ENCODE measurements around the gene REM1. TPM values are rescaled to one million over a fixed set of nuclear protein-coding genes. Genes with fewer than 3 reads are reported as not detected.

REM1 gene
- total RNA-seq, 1 experiment from 2014 or later, result not detected

DNA sequence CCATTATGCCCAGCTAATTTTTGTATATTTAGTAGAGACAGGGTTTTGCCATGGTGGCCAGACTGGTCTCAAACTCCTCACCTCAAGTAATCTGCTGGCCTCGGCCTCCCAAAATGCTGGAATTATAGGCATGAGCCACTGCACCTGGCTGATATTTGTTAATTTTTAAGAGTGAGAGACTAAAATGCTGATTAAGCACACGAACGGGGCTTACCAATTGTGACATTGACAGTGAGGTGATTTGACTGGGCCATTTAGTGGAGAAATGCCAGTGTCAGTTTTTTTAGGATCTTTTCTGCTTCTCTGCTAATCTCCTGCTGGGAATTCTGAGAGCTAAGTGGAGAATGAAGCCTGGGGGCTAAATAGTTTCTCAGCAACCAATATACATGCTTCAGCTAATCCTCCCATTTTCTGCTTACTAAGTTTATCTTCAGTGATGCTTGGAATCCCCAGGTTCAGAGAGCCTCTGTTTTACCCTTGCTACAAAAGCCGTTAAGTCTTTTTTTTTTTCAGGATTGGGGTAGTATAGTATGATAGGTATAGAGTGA is 44.4 kb upstream of the REM1 start:
- Histone ChIP-seq H3K4me3 (replicated peaks in 1 of 2; ENCODE audit: low read depth in 1 of 2, low read length in 2 of 2) (no peak overlapping the region), H2AFZ (ENCODE audit: low read depth, low read length, poor library complexity, severe bottlenecking) (no peak overlapping the region), H3K4me1 (ENCODE audit: control insufficient read depth in 1 of 2, insufficient read depth in 2 of 2, low read length in 2 of 2) (no peaks in the 10 kb centered on the region), H3K36me3 (ENCODE audit: control insufficient read depth in 1 of 2, insufficient read depth in 2 of 2, low read length in 2 of 2) (no peaks in the 10 kb centered on the region), H3K9ac (ENCODE audit: low read length) (no peak overlapping the region), H3K9me2 (ENCODE audit: insufficient read depth) (no peaks in the 10 kb centered on the region), H3K27ac (ENCODE audit: low read depth, low read length) (no peak overlapping the region), H4K20me1 (ENCODE audit: insufficient read depth) (no peaks in the 10 kb centered on the region), H3K79me2 (ENCODE audit: insufficient read depth, low read length) (no peaks in the 10 kb centered on the region), H3K9me3 (ENCODE audit: control insufficient read depth in 1 of 2, insufficient read depth in 1 of 2, low read depth in 1 of 2, low read length in 2 of 2) (no peaks in the 10 kb centered on the region), H3K4me2 (ENCODE audit: low read length) (no peak overlapping the region), H3K27me3 (ENCODE audit: insufficient read depth, low read length) (no peaks in the 10 kb centered on the region)
- BruUV-seq (replicated peaks), result no TSS peak
- DNase-seq (ENCODE audit: low read depth, low spot score) (no peak), ATAC-seq (no peak)
- ChIA-PET POLR2A (interaction anchor here (1.0 kb wide), 1 partner anchor 10 kb away, joined by 3 read pairs; the partner anchor contains the start of gene DEFB123), CTCF (interaction anchor here (1.0 to 2.5 kb wide), 3 partner anchors 10 to 29 kb away, joined by 3 to 7 read pairs (median 4); partner anchors contain the start of gene DEFB123), RAD21 (ENCODE audit: low non-redundant PET in 1 of 2, low total read pairs in 2 of 2, uncharacterized antibody in 2 of 2, unreplicated experiment in 2 of 2) (no interaction called here)
- TF ChIP-seq TCF7L2 (IDR thresholded peaks at IDR 0.05; ENCODE audit: borderline replicate concordance, extremely low read depth, insufficient read depth, insufficient read length) (no peak), EGR1 (IDR thresholded peaks at IDR 0.05; ENCODE audit: low read depth) (no peak), ZFX (IDR thresholded peaks at IDR 0.05) (no peak), YY1 (IDR thresholded peaks at IDR 0.05; ENCODE audit: extremely low read depth, insufficient replicate concordance, low read depth, low read length) (no peak), FOSL1 (IDR thresholded peaks at IDR 0.05; ENCODE audit: low read depth) (no peak), RAD21 (IDR thresholded peaks at IDR 0.05; ENCODE audit: low read depth) (no peak), EZH2phosphoT487 (IDR thresholded peaks at IDR 0.05; ENCODE audit: borderline replicate concordance) (no peak), EZH2 (IDR thresholded peaks at IDR 0.05) (no peak), CBX3 (IDR thresholded peaks at IDR 0.05; ENCODE audit: low read depth) (no peak), JUND (IDR thresholded peaks at IDR 0.05) (no peak), SRF (IDR thresholded peaks at IDR 0.05; ENCODE audit: low read depth) (no peak), POLR2AphosphoS5 (IDR thresholded peaks at IDR 0.05; ENCODE audit: low read depth, low read length) (no peak), ELF1 (IDR thresholded peaks at IDR 0.05; ENCODE audit: borderline replicate concordance, low read depth) (no peak), POLR2A (IDR thresholded peaks at IDR 0.05; ENCODE audit: borderline replicate concordance, extremely low read depth, insufficient read depth, insufficient read length) (no peak)
- TF ChIP-seq, protein P1, sequence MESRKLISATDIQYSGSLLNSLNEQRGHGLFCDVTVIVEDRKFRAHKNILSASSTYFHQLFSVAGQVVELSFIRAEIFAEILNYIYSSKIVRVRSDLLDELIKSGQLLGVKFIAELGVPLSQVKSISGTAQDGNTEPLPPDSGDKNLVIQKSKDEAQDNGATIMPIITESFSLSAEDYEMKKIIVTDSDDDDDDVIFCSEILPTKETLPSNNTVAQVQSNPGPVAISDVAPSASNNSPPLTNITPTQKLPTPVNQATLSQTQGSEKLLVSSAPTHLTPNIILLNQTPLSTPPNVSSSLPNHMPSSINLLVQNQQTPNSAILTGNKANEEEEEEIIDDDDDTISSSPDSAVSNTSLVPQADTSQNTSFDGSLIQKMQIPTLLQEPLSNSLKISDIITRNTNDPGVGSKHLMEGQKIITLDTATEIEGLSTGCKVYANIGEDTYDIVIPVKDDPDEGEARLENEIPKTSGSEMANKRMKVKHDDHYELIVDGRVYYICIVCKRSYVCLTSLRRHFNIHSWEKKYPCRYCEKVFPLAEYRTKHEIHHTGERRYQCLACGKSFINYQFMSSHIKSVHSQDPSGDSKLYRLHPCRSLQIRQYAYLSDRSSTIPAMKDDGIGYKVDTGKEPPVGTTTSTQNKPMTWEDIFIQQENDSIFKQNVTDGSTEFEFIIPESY (IDR thresholded peaks at IDR 0.05; ENCODE audit: extremely low read depth, insufficient replicate concordance, low read length), result no peak
- TF ChIP-seq, protein P2, sequence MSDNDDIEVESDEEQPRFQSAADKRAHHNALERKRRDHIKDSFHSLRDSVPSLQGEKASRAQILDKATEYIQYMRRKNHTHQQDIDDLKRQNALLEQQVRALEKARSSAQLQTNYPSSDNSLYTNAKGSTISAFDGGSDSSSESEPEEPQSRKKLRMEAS (IDR thresholded peaks at IDR 0.05), result no peak
- TF ChIP-seq, protein P3, sequence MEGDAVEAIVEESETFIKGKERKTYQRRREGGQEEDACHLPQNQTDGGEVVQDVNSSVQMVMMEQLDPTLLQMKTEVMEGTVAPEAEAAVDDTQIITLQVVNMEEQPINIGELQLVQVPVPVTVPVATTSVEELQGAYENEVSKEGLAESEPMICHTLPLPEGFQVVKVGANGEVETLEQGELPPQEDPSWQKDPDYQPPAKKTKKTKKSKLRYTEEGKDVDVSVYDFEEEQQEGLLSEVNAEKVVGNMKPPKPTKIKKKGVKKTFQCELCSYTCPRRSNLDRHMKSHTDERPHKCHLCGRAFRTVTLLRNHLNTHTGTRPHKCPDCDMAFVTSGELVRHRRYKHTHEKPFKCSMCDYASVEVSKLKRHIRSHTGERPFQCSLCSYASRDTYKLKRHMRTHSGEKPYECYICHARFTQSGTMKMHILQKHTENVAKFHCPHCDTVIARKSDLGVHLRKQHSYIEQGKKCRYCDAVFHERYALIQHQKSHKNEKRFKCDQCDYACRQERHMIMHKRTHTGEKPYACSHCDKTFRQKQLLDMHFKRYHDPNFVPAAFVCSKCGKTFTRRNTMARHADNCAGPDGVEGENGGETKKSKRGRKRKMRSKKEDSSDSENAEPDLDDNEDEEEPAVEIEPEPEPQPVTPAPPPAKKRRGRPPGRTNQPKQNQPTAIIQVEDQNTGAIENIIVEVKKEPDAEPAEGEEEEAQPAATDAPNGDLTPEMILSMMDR (IDR thresholded peaks at IDR 0.05 in 2 of 3, conservative IDR thresholded peaks at IDR 0.05 in 1 of 3; ENCODE audit: borderline replicate concordance in 1 of 3, insufficient read depth in 1 of 3, low read depth in 2 of 3, low read length in 2 of 3), result no peak
- intact Hi-C loops (cut with micrococcal nuclease), result no loop called here
